HL-60/S4 (cell line): ENCODE measurements around the gene EFCAB6.

Source experiments
- in situ Hi-C: fragments of 300-500 bp; cut with MboI; formaldehyde crosslinking; loops from 2 replicates; pipeline ENCODE4 v1.14.3; 2022; ENCODE audit warnings: low sequenced_read_pairs

EFCAB6 gene

DNA sequence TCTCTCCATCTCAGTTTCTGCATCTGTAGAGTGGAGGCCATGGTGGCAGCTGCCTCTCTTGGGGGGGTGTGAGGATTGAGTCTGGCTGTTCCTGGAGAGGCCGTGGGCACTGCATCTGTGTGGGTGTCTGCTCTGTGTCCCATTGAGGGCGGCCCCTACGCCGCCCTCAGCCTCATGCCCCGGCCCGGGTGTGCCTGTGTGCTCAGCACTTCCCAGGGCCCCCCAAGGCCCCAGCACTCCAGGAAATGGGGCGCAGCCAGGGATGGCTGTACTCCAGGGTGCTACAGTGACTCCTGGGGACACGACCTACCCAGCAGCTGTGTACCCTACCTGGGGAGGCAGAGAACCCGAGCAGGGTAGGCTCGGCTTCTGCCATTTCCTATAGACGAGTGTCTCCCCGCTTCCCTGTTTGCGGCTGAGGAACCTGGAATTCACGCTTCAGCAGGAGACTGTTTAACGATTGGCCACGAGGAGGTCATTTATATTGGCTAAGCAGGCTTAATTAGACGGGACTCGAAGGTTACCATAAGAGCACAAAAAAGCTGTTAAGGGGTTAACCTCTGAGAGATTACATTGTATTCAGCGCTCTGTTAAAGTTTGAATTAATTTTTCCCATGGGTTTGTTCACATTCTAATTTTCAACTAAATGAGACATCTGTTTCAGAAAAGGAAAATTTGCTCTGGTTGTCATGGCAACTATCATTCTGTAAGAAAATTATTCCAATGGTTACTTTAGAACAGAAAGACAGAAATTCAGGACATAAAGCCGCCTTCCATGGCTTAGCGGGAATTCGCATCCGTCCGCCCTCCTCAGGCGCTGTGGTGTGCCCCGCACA is 323.9 kb downstream of the EFCAB6 start:
- in situ Hi-C loops: no loop called here

DNA sequence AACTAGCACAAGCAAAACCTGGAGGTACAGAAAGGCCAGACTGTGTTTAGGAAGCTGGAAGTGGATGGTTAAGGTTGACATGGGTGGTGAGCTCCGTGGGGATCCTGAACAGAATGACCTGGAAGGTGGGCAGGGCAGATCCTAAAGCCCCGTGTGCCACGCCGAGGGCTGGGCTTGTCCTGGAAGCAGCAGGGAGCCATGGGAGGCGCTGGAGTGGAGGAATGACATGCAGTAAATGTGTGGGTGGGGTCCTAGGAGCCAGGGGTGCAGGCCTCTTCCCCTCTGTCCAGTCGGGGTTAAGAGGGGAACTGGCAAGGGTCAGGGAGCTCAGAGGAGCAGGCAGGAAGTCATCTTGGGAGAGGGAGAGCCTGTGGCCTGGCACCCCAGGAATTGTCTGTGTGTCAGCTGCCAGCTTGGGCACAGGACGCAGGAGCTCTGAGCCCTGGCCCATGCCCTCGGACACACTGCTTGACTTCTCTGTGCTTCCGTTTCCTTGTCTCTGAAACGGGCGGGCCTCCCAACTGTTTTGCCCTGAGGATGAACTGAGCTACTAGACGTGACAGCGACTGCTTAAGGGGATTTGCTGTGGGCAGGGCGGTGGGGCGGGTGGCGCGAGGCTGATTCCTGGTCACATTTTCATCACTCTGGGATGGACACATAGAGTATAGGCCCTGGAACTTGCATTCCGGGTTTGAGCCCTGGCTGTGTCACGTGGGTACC is 324.6 kb downstream of the EFCAB6 start:
- in situ Hi-C loops: no loop called here

DNA sequence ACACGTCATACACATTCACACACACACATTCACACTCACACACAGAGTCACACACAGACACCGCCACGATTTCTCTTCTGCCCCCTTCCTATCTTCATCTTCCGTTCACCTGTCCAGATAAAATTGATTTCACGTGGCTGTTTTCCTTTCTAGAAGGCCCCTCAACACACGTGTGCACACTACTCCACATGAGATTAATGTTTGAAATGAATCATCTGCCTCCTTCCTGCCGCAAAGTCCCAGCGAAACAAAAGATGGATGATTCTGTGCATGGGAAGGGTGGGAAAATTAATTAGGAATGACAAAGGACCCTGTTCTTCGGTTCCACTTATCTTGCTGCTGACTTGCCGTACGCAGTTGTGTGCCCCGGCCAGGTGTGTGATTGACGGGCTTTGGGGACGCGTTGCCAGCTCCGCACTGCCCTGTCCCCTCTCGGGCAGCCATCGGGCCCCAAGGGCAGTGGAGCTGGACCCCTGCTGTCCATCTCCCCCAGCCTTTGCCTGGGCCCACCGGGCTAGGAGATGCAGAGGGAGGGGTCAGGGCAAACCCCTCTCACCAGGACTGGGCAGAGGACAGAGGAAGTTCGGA is 326.5 kb downstream of the EFCAB6 start:
- in situ Hi-C loops: no loop called here

DNA sequence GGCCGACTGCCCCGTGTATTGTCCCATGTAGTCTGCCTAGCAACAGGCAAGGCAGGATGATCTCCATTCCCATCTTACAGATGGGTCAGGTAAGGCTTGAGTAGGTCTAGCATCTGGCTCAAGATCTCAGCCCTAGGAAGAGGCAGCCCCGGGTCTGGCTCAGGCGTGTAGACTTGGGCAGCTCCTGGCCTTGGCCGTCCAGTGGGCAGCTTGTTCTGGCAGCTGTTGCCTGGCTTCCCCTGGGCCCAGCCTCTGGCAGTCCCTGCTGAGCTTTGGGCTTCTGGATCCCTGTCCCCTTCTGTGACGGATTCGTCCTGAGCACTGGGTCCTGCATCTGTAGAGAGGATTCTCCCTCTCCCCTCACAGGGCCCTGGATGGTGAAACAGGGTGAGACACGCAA is 327.9 kb downstream of the EFCAB6 start:
- in situ Hi-C loops: no loop called here

- in situ Hi-C loops: no loop called here
Observed at GRCh38 chr22:43483669-43484068, 328.4 kb downstream of the EFCAB6 start.

DNA sequence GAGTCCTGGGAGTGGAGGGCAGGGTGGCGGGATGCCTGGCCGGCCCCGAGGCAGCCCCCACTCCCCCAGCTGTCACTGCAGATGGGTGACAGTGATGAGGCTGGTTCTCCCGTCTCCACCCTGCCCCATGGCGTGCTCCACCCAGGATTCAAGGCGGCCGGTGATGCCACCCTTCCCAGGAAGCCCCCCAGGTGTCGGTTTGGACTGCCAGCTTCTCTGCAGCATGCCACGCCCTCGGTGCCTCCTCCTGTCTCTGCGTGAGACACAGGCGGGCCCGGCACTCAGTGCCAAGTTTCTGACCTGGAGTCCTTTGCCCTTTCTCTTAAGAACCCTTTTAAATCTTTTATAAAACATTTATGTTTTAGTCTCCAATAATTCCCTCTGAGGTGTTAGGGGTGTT is 328.8 kb downstream of the EFCAB6 start:
- in situ Hi-C loops: no loop called here

DNA sequence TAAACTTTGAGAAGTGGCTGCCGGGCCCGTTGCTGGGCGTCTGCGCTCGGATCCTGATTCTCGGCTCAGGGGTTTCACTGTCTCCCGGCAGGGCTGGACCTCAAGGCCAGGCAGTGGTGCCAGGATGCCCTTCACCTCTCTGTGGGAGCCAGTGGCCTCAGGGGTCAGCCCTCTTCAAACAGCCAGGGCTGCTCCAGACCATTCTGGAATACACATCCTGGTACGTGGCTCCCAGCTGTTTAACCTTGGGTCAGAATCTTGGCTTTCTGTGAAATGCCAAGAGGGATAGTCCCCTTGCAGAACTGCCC is 329.8 kb downstream of the EFCAB6 start:
- in situ Hi-C loops: no loop called here

DNA sequence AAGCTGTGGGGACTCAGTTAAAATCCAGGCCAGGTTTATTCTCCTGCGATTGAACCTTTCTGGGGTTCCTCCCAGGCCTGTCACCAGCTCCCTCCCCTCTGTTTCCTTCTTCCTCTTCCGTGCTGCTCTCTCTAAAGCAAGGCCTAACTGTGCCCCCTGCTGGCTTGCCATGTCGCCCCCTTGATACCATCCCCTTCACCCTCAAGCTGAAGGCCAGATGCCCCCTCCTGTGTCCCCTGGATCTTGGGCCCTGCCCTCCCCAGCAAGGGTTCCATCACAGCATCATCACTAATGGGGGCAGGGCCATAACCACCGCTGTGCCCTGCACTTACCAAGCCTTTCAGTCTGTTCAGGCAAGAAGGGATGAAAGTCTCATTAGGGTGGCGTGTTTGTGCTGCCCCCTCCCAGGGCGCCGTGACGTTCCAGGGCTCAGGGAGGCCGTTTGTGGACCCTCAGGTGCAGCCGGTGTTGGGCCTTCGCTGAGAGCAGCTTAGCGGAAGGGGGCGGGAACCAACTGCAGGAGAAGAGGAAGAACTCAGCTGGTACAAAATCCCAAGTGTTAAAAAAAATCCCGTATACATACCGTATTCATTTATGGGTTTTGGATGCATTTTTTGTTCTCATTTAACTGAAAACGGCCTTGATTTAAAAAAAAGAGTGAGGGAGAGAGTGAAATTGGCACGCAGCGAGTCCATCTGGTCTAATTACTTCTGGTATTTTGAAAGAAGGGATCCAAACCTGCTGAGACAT is 330.4 kb downstream of the EFCAB6 start:
- in situ Hi-C loops: no loop called here

- in situ Hi-C loops: no loop called here
Observed at GRCh38 chr22:43479962-43480361, 332.1 kb downstream of the EFCAB6 start.

DNA sequence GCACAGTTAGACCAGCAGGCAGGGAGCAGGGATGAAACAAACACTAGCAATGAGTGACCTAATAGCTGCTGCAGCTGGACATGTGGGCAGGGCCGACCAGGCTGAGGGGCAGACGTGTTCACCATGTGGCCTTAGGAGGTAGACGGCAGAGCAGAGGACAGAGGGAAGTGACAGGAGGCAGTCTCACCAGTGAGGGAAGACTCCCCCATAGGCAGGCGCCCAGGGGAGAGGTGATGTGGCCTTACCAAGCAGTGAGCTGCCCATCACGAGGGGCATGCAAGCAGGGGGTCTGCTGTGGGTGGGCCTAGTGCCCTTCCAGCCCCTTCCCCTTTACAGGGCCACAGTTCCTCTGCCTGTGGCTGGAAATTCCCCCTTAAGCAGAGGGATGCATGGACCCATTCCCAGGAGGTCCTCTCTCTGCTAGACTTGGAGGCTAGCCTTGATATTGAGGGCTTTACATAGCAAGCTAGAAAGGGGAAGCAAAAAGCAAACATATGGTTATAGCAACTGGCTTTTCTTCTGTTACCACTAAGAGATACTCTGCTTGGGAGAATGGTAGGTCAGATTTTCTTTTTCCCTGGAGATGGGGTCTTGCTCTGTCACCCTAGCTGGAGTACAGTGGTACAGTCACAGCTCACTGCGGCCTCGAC is 332.7 kb downstream of the EFCAB6 start:
- in situ Hi-C loops: no loop called here
